ENCODE measurements around the gene C9orf43. TPM values are rescaled to one million over a fixed set of nuclear protein-coding genes. Genes with fewer than 3 reads are reported as not detected.

The C9orf43 gene
- total and polyA plus RNA-seq, 10 donors, result 0.27 to 0.92 (median 0.47) TPM; not detected in 2

- no peak for TF ChIP-seq POLR2A (IDR thresholded peaks at IDR 0.05)
- TF ChIP-seq CTCF (IDR thresholded peaks at IDR 0.05 in 8 of 11, conservative IDR thresholded peaks at IDR 0.05 in 3 of 11), result no peak
- no peak for TF ChIP-seq POLR2AphosphoS5 (IDR thresholded peaks at IDR 0.05)
- WGBS, 5 donors, result 82 to 92% (median 91%) methylated on average over 5 of the region's 5 CpGs
- no peak for DNase-seq
Measured at GRCh38 chr9:113368348-113368981, 42.1 kb upstream of the C9orf43 start.

GRCh38 chr9:113368982-113369854, 41.3 kb upstream of the C9orf43 start:
- intact Hi-C loops (cut with DNase I; ENCODE audit: low total_unique reads), result no loop called here
- DNase-seq, result no peak
- H3K36me3 ChIP-seq, result peaks cover 0 to 22% (median 15%) of the 10 kb centered on the region in 6 donors
- peaks cover 0 to 5% (median 0%) of the 10 kb centered on the region in 6 donors for H3K4me1 ChIP-seq
- no peak overlapping the region for H3K4me3 ChIP-seq
- H3K9me3 ChIP-seq, result no peaks in the 10 kb centered on the region
- TF ChIP-seq POLR2A (IDR thresholded peaks at IDR 0.05) (no peak), POLR2AphosphoS5 (IDR thresholded peaks at IDR 0.05) (no peak), CTCF (IDR thresholded peaks at IDR 0.05 in 8 of 11, conservative IDR thresholded peaks at IDR 0.05 in 3 of 11) (no peak)
- H3K27ac ChIP-seq, result no peak overlapping the region
- 74 to 83% (median 79%) methylated on average over 13 of the region's 13 CpGs for WGBS, 5 donors
- H3K27me3 ChIP-seq (replicated peaks in 1 of 7), result no peaks in the 10 kb centered on the region

More at GRCh38 chr9:113368348-113368981, 42.1 kb upstream of the C9orf43 start:
- Histone ChIP-seq H3K4me1 (peaks cover 0 to 5% (median 0%) of the 10 kb centered on the region in 6 donors), H3K4me3 (no peak overlapping the region), H3K27ac (no peak overlapping the region), H3K9me3 (no peaks in the 10 kb centered on the region), H3K27me3 (replicated peaks in 1 of 7) (no peaks in the 10 kb centered on the region), H3K36me3 (peaks cover 0 to 14% (median 8%) of the 10 kb centered on the region in 6 donors)
- intact Hi-C loops (cut with DNase I; ENCODE audit: low total_unique reads), result no loop called here

- Histone ChIP-seq H3K9me3 (no peaks in the 10 kb centered on the region), H3K4me3 (no peak overlapping the region), H3K36me3 (peaks cover 0 to 28% (median 19%) of the 10 kb centered on the region in 6 donors), H3K4me1 (peaks cover 0 to 5% (median 0%) of the 10 kb centered on the region in 6 donors), H3K27ac (no peak overlapping the region), H3K27me3 (replicated peaks in 1 of 7) (no peaks in the 10 kb centered on the region)
- TF ChIP-seq CTCF (IDR thresholded peaks at IDR 0.05 in 8 of 11, conservative IDR thresholded peaks at IDR 0.05 in 3 of 11), result no peak
- no peak for TF ChIP-seq POLR2A (IDR thresholded peaks at IDR 0.05)
- TF ChIP-seq POLR2AphosphoS5 (IDR thresholded peaks at IDR 0.05), result no peak
- intact Hi-C loops (cut with DNase I; ENCODE audit: low total_unique reads), result no loop called here
- no peak for DNase-seq
- 83 to 92% (median 90%) methylated on average over 11 of the region's 11 CpGs for WGBS, 5 donors
Measured at GRCh38 chr9:113369855-113370140, 40.7 kb upstream of the C9orf43 start.

GRCh38 chr9:113370806-113371325, 39.7 kb upstream of the C9orf43 start:
- Histone ChIP-seq H3K9me3 (no peaks in the 10 kb centered on the region), H3K27ac (no peak overlapping the region), H3K4me1 (peaks cover 0 to 13% (median 8%) of the 10 kb centered on the region in 6 donors), H3K36me3 (peaks cover 0 to 33% (median 22%) of the 10 kb centered on the region in 6 donors), H3K4me3 (no peak overlapping the region), H3K27me3 (replicated peaks in 1 of 7) (no peaks in the 10 kb centered on the region)
- 83 to 89% (median 88%) methylated on average over 8 of the region's 8 CpGs for WGBS, 5 donors
- intact Hi-C loops (cut with DNase I; ENCODE audit: low total_unique reads), result no loop called here
- no peak for DNase-seq
- TF ChIP-seq POLR2AphosphoS5 (IDR thresholded peaks at IDR 0.05), result no peak
- TF ChIP-seq CTCF (IDR thresholded peaks at IDR 0.05 in 8 of 11, conservative IDR thresholded peaks at IDR 0.05 in 3 of 11), result no peak
- TF ChIP-seq POLR2A (IDR thresholded peaks at IDR 0.05), result no peak

Data from spleen (tissue), 11 donors.